Brain microvascular endothelial cell (primary cell): ENCODE results near the gene IDH3B.

Experiments
- DNase-seq: peaks from one replicate; pipeline ENCODE4 v3.0.0-alpha.2; 2020
- H3K27ac ChIP-seq: fragments of 250-450 bp; sonication (Bioruptor Pico); 2 replicates; pipeline ENCODE4 v1.5.1; 2020; ENCODE audit warnings: mild to moderate bottlenecking, moderate library complexity
- H3K27me3 ChIP-seq: fragments of 250-450 bp; sonication (Bioruptor Pico); replicated peaks from 2 replicates; pipeline ENCODE4 v1.5.1; 2020; ENCODE audit warnings: mild to moderate bottlenecking
- H3K36me3 ChIP-seq: fragments of 250-450 bp; sonication (Bioruptor Pico); replicated peaks from 2 replicates; pipeline ENCODE4 v1.5.1; 2020; ENCODE audit warnings: mild to moderate bottlenecking
- H3K4me3 ChIP-seq: 2 replicates; pipeline ENCODE4 v1.5.1; 2011; ENCODE audit warnings: low read depth, mild to moderate bottlenecking, control low read depth, low read length, moderate library complexity
- CTCF ChIP-seq: IDR thresholded peaks from 2 replicates; pipeline ENCODE4 v1.5.1; 2011; ENCODE audit warnings: low read depth, mild to moderate bottlenecking, moderate library complexity, low read length, control low read depth, inconsistent platforms; ENCODE audit errors: missing control alignments
- in situ Hi-C: cut with HindIII; loops from 2 replicates; pipeline ENCODE4 v1.10.0; 2017; ENCODE audit warnings: low sequenced_read_pairs, low pct_ligation_motif_present

Gene IDH3B

GRCh38 chr20:2625062-2625461 is 39.0 kb downstream of the IDH3B start:
- Histone ChIP-seq H3K27ac (no peak overlapping the region), H3K27me3 (no peaks in the 10 kb centered on the region), H3K36me3 (no peaks in the 10 kb centered on the region), H3K4me3 (no peak overlapping the region)
- no peak for TF ChIP-seq CTCF
- DNase-seq, result no peak
- in situ Hi-C loops, result no loop called here

- Histone ChIP-seq H3K36me3 (no peaks in the 10 kb centered on the region), H3K27me3 (no peaks in the 10 kb centered on the region), H3K27ac (no peak overlapping the region), H3K4me3 (no peak overlapping the region)
- in situ Hi-C loops, result no loop called here
- no peak for DNase-seq
- no peak for TF ChIP-seq CTCF
Observed at GRCh38 chr20:2624190-2624589, 39.8 kb downstream of the IDH3B start.

- in situ Hi-C loops, result no loop called here
- DNase-seq, result peak; percentile 45
- no peak for TF ChIP-seq CTCF
- H3K27ac ChIP-seq, result peak overlapping the region; percentile 50
- H3K27me3 ChIP-seq, result no peaks in the 10 kb centered on the region
- H3K36me3 ChIP-seq, result no peaks in the 10 kb centered on the region
- H3K4me3 ChIP-seq, result no peak overlapping the region
Observed at GRCh38 chr20:2619961-2620595, 43.9 kb downstream of the IDH3B start.

GRCh38 chr20:2619337-2619736 is 44.7 kb downstream of the IDH3B start:
- Histone ChIP-seq H3K27ac (no peak overlapping the region), H3K4me3 (no peak overlapping the region), H3K36me3 (no peaks in the 10 kb centered on the region), H3K27me3 (no peaks in the 10 kb centered on the region)
- DNase-seq, result no peak
- TF ChIP-seq CTCF, result no peak
- in situ Hi-C loops, result no loop called here

- TF ChIP-seq CTCF, result no peak
- Histone ChIP-seq H3K4me3 (no peak overlapping the region), H3K27ac (no peak overlapping the region), H3K27me3 (no peaks in the 10 kb centered on the region), H3K36me3 (no peaks in the 10 kb centered on the region)
- in situ Hi-C loops, result no loop called here
- no peak for DNase-seq
Observed at GRCh38 chr20:2618815-2619214, 45.2 kb downstream of the IDH3B start.

- no peak overlapping the region for H3K4me3 ChIP-seq
- H3K27ac ChIP-seq, result no peak overlapping the region
- TF ChIP-seq CTCF, result no peak
- no peak for DNase-seq
- in situ Hi-C loops, result no loop called here
- H3K27me3 ChIP-seq, result no peaks in the 10 kb centered on the region
- H3K36me3 ChIP-seq, result no peaks in the 10 kb centered on the region
Observed at GRCh38 chr20:2617099-2617714, 46.8 kb downstream of the IDH3B start.
